Left lobe of liver (tissue), 2 donors: ENCODE measurements around the gene ZBTB4. TPM values are rescaled to one million over a fixed set of nuclear protein-coding genes. Genes with fewer than 3 reads are reported as not detected.
A peak's percentile ranks its signal among the peaks of the same experiment; 100 is the strongest.

Source experiments
- ATAC-seq: fragments of 200-7000 bp; cut with Tn5 transposase; one replicate; pipeline ENCODE4 v1.9.1; 2020; ENCODE audit warnings: mild to moderate bottlenecking, moderate library complexity
- DNase-seq: peaks from one replicate; pipeline ENCODE4 v3.0.0-alpha.2; 2020; ENCODE audit warnings: low spot score
- total RNA-seq: library from RNA; stranded (reverse); gene quantifications from one replicate; pipeline ENCODE4 v1.2.1, GENCODE V29; 2021
- donor health status: DM: no; HTN: no; CAD: no; lungs with moderate emphysema.
- donor health status: DM: no; HTN: yes; CAD: no.

The ZBTB4 gene
- total RNA-seq, 1 donor from 2014 or later, result 7.9 TPM

- no peak for ATAC-seq
- DNase-seq, result no peak
Measured at GRCh38 chr17:7442142-7442541, 37.3 kb downstream of the ZBTB4 start.

GRCh38 chr17:7441266-7441665 is 38.2 kb downstream of the ZBTB4 start:
- no peak for DNase-seq
- no peak for ATAC-seq

GRCh38 chr17:7440834-7441195 is 38.6 kb downstream of the ZBTB4 start:
- ATAC-seq (peak; percentile 21), DNase-seq (peak; percentile 76)

GRCh38 chr17:7440113-7440833 is 39.2 kb downstream of the ZBTB4 start:
- DNase-seq (peak; percentile 62), ATAC-seq (no peak)

GRCh38 chr17:7439462-7440112 is 39.8 kb downstream of the ZBTB4 start, which contains the start of gene FGF11:
Gene FGF11 (plus strand): TSS chr17:7439512. CDS start chr17:7439621, 109 bp downstream.
- DNase-seq (no peak), ATAC-seq (no peak)

- no peak for ATAC-seq
- no peak for DNase-seq
Measured at GRCh38 chr17:7438656-7439460, 40.6 kb downstream of the ZBTB4 start.

GRCh38 chr17:7437950-7438614 is 41.3 kb downstream of the ZBTB4 start:
- peak; percentile 67 for DNase-seq
- no peak for ATAC-seq

DNA sequence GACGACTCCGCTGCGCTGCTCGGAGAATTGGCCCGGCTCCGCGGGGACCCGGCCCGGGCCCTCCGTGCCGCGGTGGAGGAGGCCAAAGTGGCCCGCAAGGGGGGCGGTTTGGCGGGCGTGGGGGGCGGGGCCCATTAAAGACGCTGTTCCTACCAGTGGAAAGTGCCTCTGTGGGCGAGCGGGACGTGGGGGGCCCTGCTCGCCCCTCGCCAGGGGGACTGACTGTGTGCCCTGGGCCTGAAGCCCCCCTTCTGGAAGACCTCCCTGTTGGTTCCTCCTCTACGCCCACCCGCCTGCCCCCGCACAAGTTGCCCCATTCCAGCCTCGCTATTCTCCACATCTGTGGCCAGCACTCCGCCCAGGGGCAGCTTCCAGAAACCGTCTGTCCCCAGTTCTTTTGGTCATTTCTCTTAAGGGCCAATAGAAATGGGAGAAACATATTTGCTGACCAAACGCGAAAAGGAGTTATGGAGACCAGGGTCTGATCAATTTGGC is 42.0 kb downstream of the ZBTB4 start:
- no peak for DNase-seq
- ATAC-seq, result no peak

- peak; percentile 89 for DNase-seq
- ATAC-seq, result peak; percentile 81
Measured at GRCh38 chr17:7436556-7437368, 42.7 kb downstream of the ZBTB4 start.

DNA sequence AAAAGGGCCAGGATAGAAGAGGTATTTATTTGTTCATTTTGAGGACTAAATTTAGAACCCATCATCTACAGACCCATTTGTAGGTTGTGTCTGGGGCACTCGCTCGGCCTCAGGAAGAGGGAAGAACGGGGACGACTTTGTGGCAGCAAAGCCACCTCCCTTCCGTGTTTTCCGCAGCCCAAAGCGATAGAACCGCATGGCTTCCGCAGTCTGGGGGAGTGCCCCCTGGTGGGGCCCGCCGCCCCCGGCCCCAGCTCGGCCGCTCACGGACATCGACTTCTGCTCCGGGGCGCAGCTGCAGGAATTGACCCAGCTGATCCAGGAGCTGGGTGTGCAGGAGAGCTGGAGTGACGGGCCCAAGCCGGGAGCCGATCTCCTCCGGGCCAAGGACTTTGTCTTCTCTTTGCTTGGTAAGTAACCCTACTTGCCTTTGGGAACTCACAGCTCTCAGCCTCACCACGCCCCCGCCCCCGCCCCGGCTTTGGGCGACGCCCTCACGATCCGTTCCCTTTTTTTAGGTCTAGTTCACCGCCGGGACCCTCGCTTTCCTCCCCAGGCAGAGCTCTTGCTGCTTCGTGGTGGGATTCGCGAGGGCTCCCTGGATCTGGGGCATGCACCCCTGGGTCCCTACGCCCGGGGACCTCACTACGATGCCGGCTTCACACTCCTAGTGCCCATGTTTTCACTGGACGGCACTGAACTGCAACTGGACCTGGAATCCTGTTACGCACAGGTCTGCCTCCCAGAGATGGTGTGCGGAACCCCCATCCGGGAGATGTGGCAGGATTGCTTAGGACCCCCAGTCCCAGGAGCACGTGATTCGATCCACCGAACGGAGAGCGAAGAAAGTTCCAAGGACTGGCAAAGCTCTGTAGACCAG is 43.5 kb downstream of the ZBTB4 start:
- peak; percentile 3 for ATAC-seq
- DNase-seq, result peak; percentile 64

GRCh38 chr17:7432296-7432695 is 47.1 kb downstream of the ZBTB4 start:
- no peak for DNase-seq
- no peak for ATAC-seq

- no peak for ATAC-seq
Measured at GRCh38 chr17:7431231-7431630, 48.2 kb downstream of the ZBTB4 start.

GRCh38 chr17:7429722-7430121 is 49.7 kb downstream of the ZBTB4 start:
- no peak for DNase-seq
- no peak for ATAC-seq

More at GRCh38 chr17:7431231-7431630, 48.2 kb downstream of the ZBTB4 start:
- no peak for DNase-seq

DNA sequence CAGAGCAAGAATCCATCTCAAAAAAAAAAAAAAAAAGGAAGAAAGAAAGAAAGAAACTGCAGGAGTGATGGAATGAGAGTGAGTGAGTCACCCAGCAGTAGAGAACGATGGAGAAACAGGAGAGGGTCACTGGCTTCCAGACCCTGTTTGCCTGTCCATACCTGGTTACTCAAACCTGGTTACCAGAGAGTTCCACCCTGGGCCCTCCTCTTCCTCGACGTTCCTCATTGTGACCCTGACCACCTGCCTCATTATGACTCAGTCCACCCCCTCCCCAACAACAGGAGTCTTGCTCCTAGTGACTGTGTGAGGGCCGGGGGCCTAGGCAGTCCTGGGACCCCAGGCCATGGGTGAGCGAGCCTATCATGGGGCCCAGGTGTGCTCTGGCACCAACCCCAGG is 50.9 kb downstream of the ZBTB4 start, which contains the start of gene SPEM3:
SPEM3 (plus strand) TSS at position 301 of the 400 bp plus-strand sequence; CDS start at position 347, 46 bp downstream.
- DNase-seq, result no peak
- ATAC-seq, result no peak

DNA sequence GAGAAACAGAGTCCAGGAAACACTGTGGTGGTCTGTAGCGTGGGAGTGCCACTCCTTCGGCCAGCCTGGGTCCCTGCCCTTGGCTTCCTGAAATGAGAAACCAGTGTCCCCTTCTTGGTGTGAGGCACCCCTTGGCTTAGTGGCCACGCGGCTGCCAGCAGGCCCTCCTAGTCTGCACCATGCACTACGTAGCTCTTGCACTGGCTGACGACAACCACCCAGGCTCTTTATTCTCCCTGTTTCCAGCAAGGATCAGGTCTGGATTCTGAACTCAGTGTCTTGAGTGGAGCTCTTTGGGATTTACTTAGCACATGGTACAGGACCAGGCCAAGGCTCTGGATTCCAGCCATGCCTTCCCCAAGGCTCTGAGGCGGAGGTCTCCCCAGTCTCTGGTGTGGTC is 51.9 kb downstream of the ZBTB4 start:
- no peak for ATAC-seq

GRCh38 chr17:7426896-7427489 is 52.4 kb downstream of the ZBTB4 start:
- DNase-seq, result no peak
- no peak for ATAC-seq

More for the DNA sequence above, 51.9 kb downstream of the ZBTB4 start:
- DNase-seq, result no peak

- no peak for DNase-seq
- no peak for ATAC-seq
Measured at GRCh38 chr17:7426203-7426863, 53.1 kb downstream of the ZBTB4 start.

- no peak for DNase-seq
- ATAC-seq, result no peak
Measured at GRCh38 chr17:7425756-7426155, 53.7 kb downstream of the ZBTB4 start.
